Measurements from ENCODE around the gene TEF. TPM values are rescaled to one million over a fixed set of nuclear protein-coding genes. Genes with fewer than 3 reads are reported as not detected.

Gene TEF
- polyA plus RNA-seq, 1 donor (not counting 4 experiments of a cell fraction or from before 2014, with no cell fraction given): 12.4 TPM

GRCh38 chr22:41348964-41349484 is 32.7 kb upstream of the TEF start:
- H3K4me3 ChIP-seq (ENCODE audit: control insufficient read depth in 2 of 3, extremely low read depth in 1 of 3, insufficient read depth in 2 of 3, low read depth in 1 of 3, low read length in 3 of 3): no peak overlapping the region
- H3K27ac ChIP-seq (ENCODE audit: control insufficient read depth, insufficient read depth, low read length): no peak overlapping the region
- no peaks in the 10 kb centered on the region for H3K9me1 ChIP-seq (ENCODE audit: control insufficient read depth, extremely low read depth, insufficient read depth, low read length)
- H3K36me3 ChIP-seq (ENCODE audit: control insufficient read depth in 2 of 2, extremely low read depth in 1 of 2, insufficient read depth in 2 of 2, low read length in 2 of 2): peaks cover 49 to 55% of the 10 kb centered on the region in 2 experiments
- FAIRE-seq (no peak), DNase-seq (ENCODE audit: low read depth, low spot score) (no peak)
- H3K27me3 ChIP-seq (ENCODE audit: control insufficient read depth, extremely low read depth, insufficient read depth, low read length): no peaks in the 10 kb centered on the region
- H3K9ac ChIP-seq (ENCODE audit: control insufficient read depth, extremely low read depth, insufficient read depth, low read length): no peak overlapping the region
- dilution Hi-C loops (cut with MboI; ENCODE audit: extremely low pct_ligation_motif_present, low sequenced_read_pairs): no loop called here
- TF ChIP-seq EZH2 (IDR thresholded peaks at IDR 0.05; ENCODE audit: low read length): no peak
- TF ChIP-seq CTCF (optimal IDR thresholded peaks at IDR 0.05 in 1 of 3, IDR thresholded peaks at IDR 0.05 in 1 of 3, conservative IDR thresholded peaks at IDR 0.05 in 1 of 3; ENCODE audit: extremely low read depth in 1 of 3, insufficient read depth in 2 of 3, low read length in 3 of 3): no peak
- no peak overlapping the region for H3K4me2 ChIP-seq (ENCODE audit: control insufficient read depth, extremely low read depth, insufficient read depth, low read depth, low read length)
- H2AFZ ChIP-seq (ENCODE audit: control insufficient read depth, low read length): no peak overlapping the region
- H3K4me1 ChIP-seq (ENCODE audit: control insufficient read depth, extremely low read depth, insufficient read depth, low read length): no peaks in the 10 kb centered on the region
- H3K79me2 ChIP-seq (ENCODE audit: control insufficient read depth, insufficient read depth, low read length): no peaks in the 10 kb centered on the region
- no peaks in the 10 kb centered on the region for H4K20me1 ChIP-seq (ENCODE audit: control insufficient read depth, extremely low read depth, insufficient read depth, low read length)
- no peaks in the 10 kb centered on the region for H3K9me3 ChIP-seq (ENCODE audit: control insufficient read depth, low read depth, low read length)

GRCh38 chr22:41350087-41350486 is 31.7 kb upstream of the TEF start:
- H3K4me2 ChIP-seq (ENCODE audit: control insufficient read depth, extremely low read depth, insufficient read depth, low read depth, low read length): no peak overlapping the region
- H3K36me3 ChIP-seq (ENCODE audit: control insufficient read depth in 2 of 2, extremely low read depth in 1 of 2, insufficient read depth in 2 of 2, low read length in 2 of 2): peaks cover 47 to 51% of the 10 kb centered on the region in 2 experiments
- H3K4me3 ChIP-seq (ENCODE audit: control insufficient read depth in 2 of 3, extremely low read depth in 1 of 3, insufficient read depth in 2 of 3, low read depth in 1 of 3, low read length in 3 of 3): no peak overlapping the region
- H4K20me1 ChIP-seq (ENCODE audit: control insufficient read depth, extremely low read depth, insufficient read depth, low read length): no peaks in the 10 kb centered on the region
- no peaks in the 10 kb centered on the region for H3K4me1 ChIP-seq (ENCODE audit: control insufficient read depth, extremely low read depth, insufficient read depth, low read length)
- dilution Hi-C loops (cut with MboI; ENCODE audit: extremely low pct_ligation_motif_present, low sequenced_read_pairs): no loop called here
- DNase-seq (ENCODE audit: low read depth, low spot score) (no peak), FAIRE-seq (no peak)
- no peak overlapping the region for H3K9ac ChIP-seq (ENCODE audit: control insufficient read depth, extremely low read depth, insufficient read depth, low read length)
- no peaks in the 10 kb centered on the region for H3K79me2 ChIP-seq (ENCODE audit: control insufficient read depth, insufficient read depth, low read length)
- H3K27me3 ChIP-seq (ENCODE audit: control insufficient read depth, extremely low read depth, insufficient read depth, low read length): no peaks in the 10 kb centered on the region
- no peaks in the 10 kb centered on the region for H3K9me1 ChIP-seq (ENCODE audit: control insufficient read depth, extremely low read depth, insufficient read depth, low read length)
- H2AFZ ChIP-seq (ENCODE audit: control insufficient read depth, low read length): no peak overlapping the region
- H3K27ac ChIP-seq (ENCODE audit: control insufficient read depth, insufficient read depth, low read length): no peak overlapping the region
- no peaks in the 10 kb centered on the region for H3K9me3 ChIP-seq (ENCODE audit: control insufficient read depth, low read depth, low read length)
- TF ChIP-seq CTCF (optimal IDR thresholded peaks at IDR 0.05 in 1 of 3, IDR thresholded peaks at IDR 0.05 in 1 of 3, conservative IDR thresholded peaks at IDR 0.05 in 1 of 3; ENCODE audit: extremely low read depth in 1 of 3, insufficient read depth in 2 of 3, low read length in 3 of 3) (no peak), EZH2 (IDR thresholded peaks at IDR 0.05; ENCODE audit: low read length) (no peak)
